DMS114 treated with DMSO at 0.1 percent for 48 hours (cell line): ENCODE results near the gene AMPD3.
"Not testable (repeated sequence)": the region's sequence is repeated elsewhere in the genome, so short reads cannot be mapped to it uniquely, and the experiment has no call there.

ENCODE experiments used
- DNase-seq: peaks from one replicate; lab custom pipeline; 2025; ENCODE audit not compliant: unreplicated experiment; lab: John Stamatoyannopoulos, UW

The AMPD3 gene

DNA sequence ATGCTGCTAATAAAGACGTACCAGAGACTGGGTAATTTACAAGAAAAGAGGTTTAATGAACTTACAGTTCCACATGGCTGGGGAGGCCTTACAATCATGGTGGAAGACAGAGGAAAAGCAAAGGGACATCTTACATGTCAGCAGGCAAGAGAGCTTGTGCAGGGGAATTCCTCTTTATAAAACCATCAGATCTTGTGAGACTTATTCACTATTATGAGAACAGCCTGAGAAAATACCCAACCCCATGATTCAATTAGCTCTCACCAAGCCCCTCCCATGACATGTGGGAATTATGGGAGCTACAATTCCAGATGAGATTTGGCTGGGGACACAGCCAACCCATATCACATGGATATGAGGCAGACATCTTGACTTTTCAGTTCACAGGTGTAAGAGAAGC, 18.4 kb upstream of the AMPD3 start:
- DNase-seq: not testable (repeated sequence)

GRCh38 chr11:10438458-10438857, 16.6 kb upstream of the AMPD3 start:
- DNase-seq: no peak

DNA sequence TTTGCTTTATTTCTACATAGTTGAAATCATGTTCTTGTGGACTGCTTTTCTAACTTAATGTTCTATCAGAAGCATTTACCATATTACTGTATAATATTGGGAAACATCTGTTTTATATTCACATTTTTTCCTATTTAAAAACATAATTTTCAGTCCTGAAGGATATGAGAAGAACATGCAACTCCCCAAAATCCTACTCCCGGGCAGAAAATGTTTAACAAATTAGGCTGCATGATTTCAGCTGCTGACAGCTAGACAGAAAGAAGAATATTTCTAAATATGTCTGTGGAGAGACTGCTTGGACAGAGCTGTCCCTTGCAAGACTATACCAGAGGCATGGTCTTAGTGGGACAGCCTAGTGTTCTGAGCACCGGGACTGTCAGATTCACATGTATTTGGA, 15.7 kb upstream of the AMPD3 start:
- DNase-seq: no peak

GRCh38 chr11:10439924-10440323, 15.1 kb upstream of the AMPD3 start:
- no peak for DNase-seq

- DNase-seq: no peak
Observed at GRCh38 chr11:10440401-10440800, 14.7 kb upstream of the AMPD3 start.

- no peak for DNase-seq
Observed at GRCh38 chr11:10441091-10441490, 14.0 kb upstream of the AMPD3 start.

DNA sequence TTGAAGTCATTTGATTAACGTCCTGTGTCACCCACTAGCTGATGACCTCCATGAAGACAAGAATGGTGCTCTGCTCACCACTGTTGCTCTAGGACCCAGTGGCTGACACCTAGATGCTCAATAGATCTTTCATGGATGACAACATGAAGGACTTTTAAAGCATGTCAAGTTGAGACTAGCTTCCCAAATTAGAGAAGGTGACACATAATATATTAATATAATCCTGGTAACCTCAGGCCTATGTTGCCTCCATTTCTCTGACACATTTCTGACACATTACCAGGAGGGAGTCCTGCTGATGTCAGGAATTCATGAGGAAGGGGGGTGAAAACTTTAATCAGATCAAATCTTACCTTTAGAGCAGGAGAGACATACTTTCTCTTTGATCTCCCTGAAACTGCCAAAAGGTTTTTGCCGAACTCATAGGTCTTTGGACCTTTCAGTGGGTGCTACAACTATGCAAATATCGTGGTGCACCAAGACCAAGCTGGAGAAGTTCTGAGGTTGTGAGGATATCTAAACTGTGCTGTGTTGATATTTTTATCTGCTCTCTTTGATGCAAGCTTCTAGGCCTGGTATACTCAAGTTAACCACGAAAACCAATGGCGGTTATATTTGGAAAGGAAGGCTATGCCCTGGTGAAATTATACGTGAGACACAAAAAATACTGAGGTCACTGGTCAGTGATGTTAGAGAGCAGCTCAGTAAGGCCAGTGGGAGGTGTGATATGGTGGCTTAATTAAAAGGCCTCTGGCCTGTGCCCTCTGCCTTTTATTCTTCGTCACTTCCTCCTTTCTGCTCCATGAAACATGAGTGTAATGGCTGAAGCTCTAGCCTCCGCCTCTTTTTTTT, 13.2 kb upstream of the AMPD3 start:
- no peak for DNase-seq

- no peak for DNase-seq
Observed at GRCh38 chr11:10443152-10443551, 11.9 kb upstream of the AMPD3 start.

DNA sequence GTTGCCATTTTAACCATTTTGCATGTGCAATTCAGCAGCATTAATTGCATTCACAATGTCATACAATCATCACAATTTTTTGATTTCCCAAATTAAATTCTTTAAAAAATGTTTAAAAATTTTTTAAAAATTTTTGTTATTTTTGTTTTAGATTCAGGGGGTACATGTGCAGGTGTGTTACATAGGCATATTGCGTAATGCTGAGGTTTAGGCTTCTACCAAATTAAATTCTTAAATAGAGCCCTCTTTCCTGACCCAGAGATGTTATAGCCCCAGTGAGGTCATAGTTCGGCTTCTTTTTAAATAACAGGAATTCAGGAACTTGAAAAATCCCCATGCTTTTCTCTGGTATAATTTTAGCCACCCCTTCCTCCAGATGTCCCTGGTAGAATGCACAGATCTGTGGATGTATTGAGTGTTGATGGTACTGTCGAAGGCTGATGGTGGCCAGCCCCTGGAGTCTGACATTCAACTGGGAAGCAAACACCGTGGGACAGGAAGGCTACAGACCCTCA, 11.3 kb upstream of the AMPD3 start:
- no peak for DNase-seq

DNA sequence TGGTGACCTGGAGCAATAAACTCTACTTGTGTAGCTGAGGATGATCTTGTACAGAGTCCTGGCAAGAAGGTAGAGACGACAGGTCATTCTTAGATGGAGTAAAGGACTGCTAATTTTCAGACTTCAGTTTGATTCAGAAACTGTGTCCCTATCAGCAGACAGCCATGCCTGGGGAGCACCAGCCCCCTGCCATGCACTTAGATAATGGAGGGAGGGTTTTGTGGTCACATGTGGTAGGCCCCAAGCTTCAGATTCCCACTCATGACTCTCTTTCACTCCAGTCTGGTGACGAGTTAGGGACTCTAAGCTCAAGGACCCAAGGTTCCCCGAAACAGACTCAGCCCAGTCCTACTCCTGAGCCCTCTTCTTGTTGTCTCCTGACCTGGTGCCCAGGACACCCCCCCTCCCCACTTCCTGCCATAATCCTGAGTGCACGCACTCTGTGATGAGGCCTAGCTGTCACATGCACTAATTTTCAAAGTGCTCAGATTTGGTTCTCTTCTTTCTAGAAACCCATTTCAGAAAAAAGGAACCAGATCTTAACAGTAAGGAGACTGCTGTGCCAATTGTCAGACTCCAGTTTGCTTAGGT, 10.2 kb upstream of the AMPD3 start:
- no peak for DNase-seq

DNA sequence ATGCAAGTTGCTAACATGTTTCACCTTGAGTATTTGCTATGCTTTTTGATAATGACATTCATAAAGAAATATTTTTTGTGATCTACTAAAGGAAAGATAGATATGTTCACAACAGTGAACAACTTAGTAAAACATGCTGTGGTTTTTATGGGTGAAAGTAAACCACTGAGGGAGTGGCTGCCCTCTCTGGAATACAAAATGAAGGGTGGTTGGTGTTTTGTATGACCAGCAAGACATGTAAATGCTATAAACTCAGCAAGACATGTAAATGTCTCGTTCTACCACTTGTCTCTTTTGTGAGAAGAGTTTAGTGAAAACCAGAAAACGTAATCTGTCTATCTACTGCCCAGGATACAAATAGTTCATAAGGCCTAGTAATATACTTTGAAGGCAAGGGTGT, 7.6 kb upstream of the AMPD3 start:
- no peak for DNase-seq

- DNase-seq: no peak
Observed at GRCh38 chr11:10450462-10451425, 4.3 kb upstream of the AMPD3 start.

DNA sequence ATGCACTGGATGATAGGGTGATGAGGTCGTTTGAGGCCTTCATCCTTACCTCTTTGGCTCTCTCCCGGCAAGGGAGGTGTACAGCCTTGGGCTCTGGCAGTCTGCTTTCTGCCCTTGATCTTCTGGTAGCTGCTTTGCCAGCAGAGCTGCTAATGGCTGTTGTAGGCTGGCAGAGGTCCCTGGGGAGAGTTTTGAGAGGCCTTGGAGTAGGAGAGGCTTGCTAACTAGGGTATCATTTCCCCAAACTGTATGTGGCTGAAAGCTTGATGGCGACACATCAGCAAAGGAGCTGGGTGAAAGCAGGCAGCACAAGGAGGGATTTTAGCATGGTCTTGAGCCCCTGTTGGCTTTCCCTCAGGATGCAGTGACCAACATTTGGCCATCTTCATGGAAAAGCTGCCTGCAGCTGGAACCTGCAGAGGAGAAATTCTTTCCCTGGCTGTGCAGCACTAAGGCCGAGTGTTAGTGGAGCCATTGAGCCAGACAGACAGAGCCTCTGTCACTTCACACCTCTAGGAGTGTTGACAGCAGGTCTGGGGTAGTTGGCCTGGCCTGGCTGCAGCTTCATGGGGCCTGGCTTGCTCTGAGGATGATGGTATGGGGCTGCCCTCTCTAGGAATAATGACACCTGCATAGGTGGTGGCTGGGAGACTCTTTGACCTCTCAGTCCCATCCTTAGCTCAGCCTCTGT, 3.5 kb upstream of the AMPD3 start:
- DNase-seq: no peak

DNA sequence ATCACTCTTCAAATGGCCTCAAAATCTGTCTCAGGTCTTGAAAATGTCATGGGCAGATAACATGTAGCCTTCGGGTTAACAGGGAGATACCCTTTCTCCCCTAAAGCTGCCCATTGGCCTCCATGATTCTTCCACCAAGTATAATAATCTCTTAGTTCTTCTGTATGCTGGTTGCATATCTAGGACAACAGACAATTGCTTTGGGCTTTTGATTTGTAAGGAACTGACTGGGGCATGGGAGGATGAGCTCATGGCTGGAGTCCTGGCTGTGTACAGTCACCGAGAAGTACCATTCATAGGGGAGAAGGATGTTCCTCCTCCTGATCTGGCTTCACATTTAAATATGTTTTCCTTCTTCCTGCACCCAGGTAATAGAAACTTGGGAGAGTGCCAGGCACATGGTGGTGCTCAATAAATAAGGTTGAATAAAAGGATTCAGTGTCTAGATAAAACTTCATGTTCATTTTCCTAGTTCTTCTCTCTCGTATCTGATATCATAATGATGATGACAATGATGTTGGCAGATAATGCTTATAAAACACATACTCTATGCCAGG, 2.8 kb upstream of the AMPD3 start:
- no peak for DNase-seq

GRCh38 chr11:10453261-10453660, 1.8 kb upstream of the AMPD3 start:
- DNase-seq: no peak

GRCh38 chr11:10455637-10456487, 798 bp downstream of the AMPD3 start:
- DNase-seq: no peak

GRCh38 chr11:10456519-10456918, 1.5 kb downstream of the AMPD3 start:
- DNase-seq: no peak

DNA sequence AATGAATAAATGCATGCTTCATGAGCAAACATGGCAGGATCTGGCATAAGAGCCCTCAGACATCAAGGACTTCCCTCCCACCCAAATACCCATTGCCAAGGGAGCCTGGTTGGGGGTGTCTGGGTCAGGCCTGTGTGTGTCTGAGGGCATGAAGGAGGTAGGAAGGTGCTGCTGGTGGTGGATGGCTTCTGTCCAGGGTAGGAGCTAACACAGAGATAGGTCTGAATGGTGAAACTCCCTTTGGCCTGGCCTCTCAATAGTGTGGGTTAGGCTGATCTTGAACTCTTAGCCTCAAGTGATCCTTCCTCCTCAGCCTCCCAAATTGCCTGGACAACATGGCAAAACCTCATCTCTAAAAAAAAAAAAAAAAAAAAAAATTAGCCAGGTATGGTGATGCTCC, 2.8 kb downstream of the AMPD3 start:
- DNase-seq: no peak
